A549 (cell line): ENCODE results near the gene CNNM3. TPM values are rescaled to one million over a fixed set of nuclear protein-coding genes. Genes with fewer than 3 reads are reported as not detected.

ENCODE experiments used
- ATAC-seq, 2 experiments: fragments of 200-7000 bp in 1 of 2; fragments of >200 bp in 1 of 2; cut with Nextera tagmentation in 1 of 2; cut with Tn5 transposase in 1 of 2; 3 replicates each; pipeline versions ENCODE4 v1.8.0 to v1.9.1; 2018 to 2020; ENCODE audit warnings: mild to moderate bottlenecking in 1 of 2, moderate library complexity in 1 of 2
- CTCF ChIA-PET: fragments of 300-600 bp; sonication (Branson Sonifier 250); formaldehyde crosslinking; extraction: SDS; loops from one replicate; lab custom pipeline; 2021; ENCODE audit warnings: antibody characterized with exemption, inconsistent platforms; lab: Yijun Ruan, JAX
- POLR2A ChIA-PET: fragments of 350-600 bp; formaldehyde crosslinking; extraction: SDS; loops from one replicate; lab custom pipeline; 2021; ENCODE audit warnings: antibody characterized with exemption, inconsistent platforms; lab: Yijun Ruan, JAX
- DNase-seq, 2 experiments: peaks; one replicate each; pipeline versions ENCODE4 v3.0.0 to v3.0.0-alpha.2; 2011 to 2016; ENCODE audit warnings: low read depth in 1 of 2, low spot score in 1 of 2
- FAIRE-seq: peaks from 2 replicates; lab custom pipeline; 2011; peaks lifted over from hg19 to GRCh38; lab: Jason Lieb, UNC
- H3K27ac ChIP-seq, 2 experiments: fragments of >200 bp; sonication (Bioruptor Twin); formaldehyde crosslinking; 3 replicates each; pipeline ENCODE4 v1.5.1; 2016 to 2017
- H3K4me1 ChIP-seq: fragments of >200 bp; sonication (Bioruptor Twin); formaldehyde crosslinking; 3 replicates; pipeline ENCODE4 v1.6.1; 2016
- H3K4me2 ChIP-seq: fragments of >200 bp; sonication (Bioruptor Twin); formaldehyde crosslinking; 3 replicates; pipeline ENCODE4 v1.6.1; 2016
- H3K4me3 ChIP-seq: fragments of >200 bp; sonication (Bioruptor Twin); formaldehyde crosslinking; 3 replicates; pipeline ENCODE4 v1.5.1; 2016
- H3K9me3 ChIP-seq: fragments of >200 bp; sonication (Bioruptor Twin); formaldehyde crosslinking; 3 replicates; pipeline ENCODE4 v1.6.1; 2016
- BCL3 ChIP-seq: fragments of >200 bp; sonication (Bioruptor Twin); formaldehyde crosslinking; IDR thresholded peaks from 3 replicates; pipeline ENCODE4 v1.6.1; 2016
- CBX8 ChIP-seq: fragments of 200-600 bp; sonication (generic); IDR thresholded peaks from 2 replicates; pipeline ENCODE4 v1.6.1; 2016
- CHD2 ChIP-seq: fragments of 150-350 bp; IDR thresholded peaks from 2 replicates; pipeline ENCODE4 v1.6.1; 2014; ENCODE audit warnings: low read length; ENCODE audit not compliant: partially characterized antibody
- CHD4 ChIP-seq: fragments of 200-600 bp; sonication (generic); IDR thresholded peaks from 2 replicates; pipeline ENCODE4 v1.6.1; 2016; ENCODE audit warnings: antibody characterized with exemption, mild to moderate bottlenecking, borderline replicate concordance
- CTCF ChIP-seq: fragments of >200 bp; sonication (Bioruptor Twin); formaldehyde crosslinking; IDR thresholded peaks from 3 replicates; pipeline ENCODE4 v1.5.1; 2016
- E2F6 ChIP-seq: IDR thresholded peaks from 2 replicates; pipeline ENCODE4 v1.6.1; 2012; ENCODE audit warnings: low read depth, borderline replicate concordance
- EP300 ChIP-seq, 2 experiments: fragments of >200 bp; sonication (Bioruptor Twin); formaldehyde crosslinking; IDR thresholded peaks; 2 replicates in 1 of 2; 3 replicates in 1 of 2; pipeline ENCODE4 v1.6.1; 2016 to 2017
- HDAC2 ChIP-seq: fragments of 200-600 bp; sonication (generic); IDR thresholded peaks from 2 replicates; pipeline ENCODE4 v1.6.1; 2016
- HOXB5 ChIP-seq: fragments of 250-450 bp; sonication (Bioruptor Pico); IDR thresholded peaks from 2 replicates; pipeline ENCODE4 v1.5.0; 2020; ENCODE audit warnings: mild to moderate bottlenecking, moderate library complexity
- JUNB ChIP-seq: fragments of >200 bp; sonication (Bioruptor Twin); formaldehyde crosslinking; IDR thresholded peaks from 2 replicates; pipeline ENCODE4 v1.6.1; 2016
- MAFK ChIP-seq: fragments of 450-650 bp; IDR thresholded peaks from 2 replicates; pipeline ENCODE4 v1.6.1; 2014; ENCODE audit not compliant: partially characterized antibody
- MAX ChIP-seq: IDR thresholded peaks from 2 replicates; pipeline ENCODE4 v1.6.1; 2012
- MYC ChIP-seq: IDR thresholded peaks from 2 replicates; pipeline ENCODE4 v1.6.1; 2012; ENCODE audit warnings: mild to moderate bottlenecking, inconsistent platforms, low read length, improper control_type of control experiment, borderline replicate concordance
- NPAS2 ChIP-seq: fragments of 250-450 bp; sonication (Bioruptor Pico); IDR thresholded peaks from 2 replicates; pipeline ENCODE4 v1.8.0; 2022; ENCODE audit warnings: mild to moderate bottlenecking, moderate library complexity, borderline replicate concordance
- PBX3 ChIP-seq: IDR thresholded peaks from 2 replicates; pipeline ENCODE4 v1.6.1; 2012
- POLR2A ChIP-seq: IDR thresholded peaks from 2 replicates; pipeline ENCODE4 v1.6.1; 2012; ENCODE audit warnings: mild to moderate bottlenecking, low read length
- POLR2AphosphoS2 ChIP-seq: conservative IDR thresholded peaks from 2 replicates; pipeline ENCODE4 v1.6.1; 2012; ENCODE audit warnings: low read length, improper control_type of control experiment, inconsistent platforms
- RAD21 ChIP-seq, 2 experiments: fragments of >200 bp in 1 of 2; sonication (Bioruptor Twin) in 1 of 2; formaldehyde crosslinking in 1 of 2; IDR thresholded peaks in 1 of 2; conservative IDR thresholded peaks in 1 of 2; 2 replicates in 1 of 2; 3 replicates in 1 of 2; pipeline ENCODE4 v1.6.1; 2012 to 2018; ENCODE audit warnings: inconsistent platforms in 1 of 2
- REST ChIP-seq: fragments of 200-600 bp; sonication (generic); IDR thresholded peaks from 2 replicates; pipeline ENCODE4 v1.6.1; 2016; ENCODE audit warnings: antibody characterized with exemption, mild to moderate bottlenecking, moderate library complexity
- SREBF2 ChIP-seq: fragments of 450-650 bp; IDR thresholded peaks from 2 replicates; pipeline ENCODE4 v1.6.1; 2014; ENCODE audit warnings: mild to moderate bottlenecking, moderate library complexity
- TFCP2L1 ChIP-seq: fragments of 250-450 bp; sonication (Bioruptor Pico); IDR thresholded peaks from 2 replicates; pipeline ENCODE4 v1.5.0; 2021; ENCODE audit warnings: mild to moderate bottlenecking
- ZNF302 ChIP-seq: fragments of 250-450 bp; sonication (Bioruptor Pico); IDR thresholded peaks from 2 replicates; pipeline ENCODE4 v1.9.0; 2021; ENCODE audit warnings: inconsistent platforms, mild to moderate bottlenecking, moderate library complexity
- WGBS: methylation state at CpG from one replicate; pipeline ENCODE4 v1.1.6; 2017; ENCODE audit errors: missing lambda C conversion rate; 5-methylcytosine and 5-hydroxymethylcytosine counted together
- polyA plus RNA-seq, 4 experiments: library from polyadenylated mRNA; depleted of rRNA in 3 of 4; stranded (reverse); fragments of >200 nt; fragmentation: RNase III in 1 of 4; extraction: RNeasy Plus Mini Kit Qiagen cat#74134 plus additional on column Dnase treatment in 1 of 4; gene quantifications; 2 replicates in 3 of 4; 3 replicates in 1 of 4; pipeline ENCODE4 v1.2.3, GENCODE V29; 2011 to 2017

CNNM3 gene
- polyA plus RNA-seq, 2 of the 4 experiments (the other 2 are of a cell fraction): 11.8 to 14.1 TPM

GRCh38 chr2:96808176-96808837, 7.8 kb upstream of the CNNM3 start:
- CTCF ChIA-PET: interaction anchor here (1.5 kb wide), 1 partner anchor 97 kb away, joined by 3 read pairs; no protein-coding TSS in a partner anchor
- POLR2A ChIA-PET: no interaction called here
- 88% methylated on average over 10 of the region's 10 CpGs for WGBS
- no peak; a peak in 1 of 6 replicates for ATAC-seq
- no peak for TF ChIP-seq CHD2
- TF ChIP-seq E2F6: no peak
- no peak for TF ChIP-seq ZNF302 (CRISPR knock-in tag)
- no peak for TF ChIP-seq NPAS2 (CRISPR knock-in tag)
- TF ChIP-seq CBX8: no peak
- TF ChIP-seq REST: no peak
- no peak for TF ChIP-seq HOXB5 (CRISPR knock-in tag)
- TF ChIP-seq JUNB: no peak
- TF ChIP-seq, all 56 proteins: peak for 0
- no peaks in the 10 kb centered on the region for H3K4me1 ChIP-seq
- DNase-seq: no peak
- FAIRE-seq: no peak
- no peak overlapping the region for H3K4me2 ChIP-seq
- H3K27ac ChIP-seq: no peak overlapping the region
- no peaks in the 10 kb centered on the region for H3K9me3 ChIP-seq
- no peak overlapping the region for H3K4me3 ChIP-seq

- DNase-seq: no peak
- no peak overlapping the region for H3K4me2 ChIP-seq
- ATAC-seq: 0 out of 6 replicates have a peak, but pooled peaks of 1 of the 2 experiments have one; percentile 26
- no peaks in the 10 kb centered on the region for H3K9me3 ChIP-seq
- H3K4me1 ChIP-seq: no peaks in the 10 kb centered on the region
- CTCF ChIA-PET: interaction anchor here (1.1 to 1.5 kb wide), 6 partner anchors 9 to 402 kb away, joined by 3 to 6 read pairs (median 4); partner anchors contain the start of gene CNNM4
- 88% methylated on average over 13 of the region's 13 CpGs for WGBS
- no peak for FAIRE-seq
- H3K4me3 ChIP-seq: no peak overlapping the region
- TF ChIP-seq BCL3 (no peak), PBX3 (no peak), HDAC2 (no peak), REST (no peak), MYC (no peak), POLR2AphosphoS2 (no peak), TFCP2L1 (CRISPR knock-in tag) (no peak), CHD4 (no peak), POLR2A (no peak), HOXB5 (CRISPR knock-in tag) (no peak), MAFK (no peak), MAX (no peak), RAD21 (conservative IDR thresholded peaks at IDR 0.05 in 1 of 2, IDR thresholded peaks at IDR 0.05 in 1 of 2) (no peak), CTCF (no peak), EP300 (IDR thresholded peaks at IDR 0.05) (no peak), SREBF2 (no peak)
- no peak overlapping the region for H3K27ac ChIP-seq
- POLR2A ChIA-PET: no interaction called here
These were observed 6.7 kb upstream of the CNNM3 start for GRCh38 chr2:96809216-96809882.
